Activated CD4-positive, alpha-beta T cell treated with anti-CD3 and anti-CD28 coated beads for 36 hours (primary cell): ENCODE measurements around the gene NAP1L1. TPM values are rescaled to one million over a fixed set of nuclear protein-coding genes. Genes with fewer than 3 reads are reported as not detected.
A peak's percentile ranks its signal among the peaks of the same experiment; 100 is the strongest.

Source experiments
- ATAC-seq: fragments of 200-7000 bp; cut with Tn5 transposase; one replicate; pipeline ENCODE4 v1.10.0; 2021; ENCODE audit warnings: mild to moderate bottlenecking, moderate library complexity
- CTCF ChIA-PET: fragments of 350-600 bp; sonication (Branson Sonifier 250); formaldehyde crosslinking; loops from one replicate; lab custom pipeline; 2021; ENCODE audit warnings: antibody characterized with exemption; lab: Charles Lee
- POLR2A ChIA-PET: fragments of 350-600 bp; sonication (Branson Sonifier 250); formaldehyde crosslinking; loops from one replicate; lab custom pipeline; 2021; ENCODE audit warnings: antibody characterized with exemption, inconsistent platforms; lab: Charles Lee
- DNase-seq: peaks from one replicate; pipeline ENCODE4 v3.0.0-alpha.2; 2020
- H3K27ac Mint-ChIP-seq: one replicate; pipeline ENCODE4 v1.8.0; 2021; ENCODE audit warnings: mixed read lengths
- H3K27me3 Mint-ChIP-seq: one replicate; pipeline ENCODE4 v1.8.0; 2021; ENCODE audit warnings: mixed read lengths
- H3K36me3 Mint-ChIP-seq: one replicate; pipeline ENCODE4 v1.8.0; 2021; ENCODE audit warnings: low read depth, mixed read lengths
- H3K4me1 Mint-ChIP-seq: one replicate; pipeline ENCODE4 v1.8.0; 2021; ENCODE audit warnings: mixed read lengths
- H3K4me3 Mint-ChIP-seq: one replicate; pipeline ENCODE4 v1.8.0; 2021; ENCODE audit warnings: mild to moderate bottlenecking, moderate library complexity, mixed read lengths
- H3K9me3 Mint-ChIP-seq: one replicate; pipeline ENCODE4 v1.8.0; 2021; ENCODE audit warnings: low read depth, mixed read lengths
- intact Hi-C, 2 experiments: fragments of 100-400 bp; cut with DNase I in 1 of 2; cut with micrococcal nuclease in 1 of 2; formaldehyde crosslinking; loops; one replicate each; pipeline versions ENCODE4 v1.14.2 to v1.15.1; 2022 to 2024; cut with DNase I, micrococcal nuclease
- total RNA-seq, 2 experiments: library from RNA; stranded (reverse); gene quantifications; one replicate each; pipeline ENCODE4 v1.2.3, GENCODE V29; 2021

NAP1L1 gene
- total RNA-seq, 2 experiments from 2014 or later: 959 to 1,004 TPM

DNA sequence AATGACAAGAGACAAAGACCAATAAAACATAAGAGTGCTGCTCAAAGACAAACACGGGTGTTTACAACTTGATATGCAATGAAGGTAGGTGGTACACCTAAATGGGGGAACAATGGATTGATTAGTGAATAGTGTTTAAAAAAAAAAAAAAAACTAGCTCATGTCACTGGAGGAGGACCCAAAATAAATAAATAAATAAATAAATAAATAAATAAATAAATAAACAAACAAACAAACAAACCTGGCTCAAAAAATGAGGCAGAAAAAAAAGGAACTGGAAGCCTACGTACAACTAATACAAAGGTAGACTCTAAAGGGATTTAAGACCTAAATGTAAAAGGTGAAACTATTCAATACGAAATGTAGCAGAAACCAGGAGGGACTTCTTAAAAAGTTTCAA lies 18.6 kb downstream of the NAP1L1 start:
- peaks cover 90% of the 10 kb centered on the region for H3K36me3 Mint-ChIP-seq
- ChIA-PET POLR2A (no interaction called here), CTCF (interaction anchor here (1.1 to 1.2 kb wide), 2 partner anchors 11 to 26 kb away, joined by 3 to 4 read pairs; no protein-coding TSS in a partner anchor)
- H3K27ac Mint-ChIP-seq: peak overlapping the region; percentile 24
- H3K4me1 Mint-ChIP-seq: peaks cover 44% of the 10 kb centered on the region
- peaks cover 12% of the 10 kb centered on the region for H3K9me3 Mint-ChIP-seq
- intact Hi-C loops: loop anchor here in 1 of 2 experiments (5.0 kb wide), 1 partner anchor 281 kb away; the partner anchor contains the start of gene BBS10
- no peak for DNase-seq
- no peak overlapping the region for H3K4me3 Mint-ChIP-seq
- no peaks in the 10 kb centered on the region for H3K27me3 Mint-ChIP-seq
- no peak for ATAC-seq

DNA sequence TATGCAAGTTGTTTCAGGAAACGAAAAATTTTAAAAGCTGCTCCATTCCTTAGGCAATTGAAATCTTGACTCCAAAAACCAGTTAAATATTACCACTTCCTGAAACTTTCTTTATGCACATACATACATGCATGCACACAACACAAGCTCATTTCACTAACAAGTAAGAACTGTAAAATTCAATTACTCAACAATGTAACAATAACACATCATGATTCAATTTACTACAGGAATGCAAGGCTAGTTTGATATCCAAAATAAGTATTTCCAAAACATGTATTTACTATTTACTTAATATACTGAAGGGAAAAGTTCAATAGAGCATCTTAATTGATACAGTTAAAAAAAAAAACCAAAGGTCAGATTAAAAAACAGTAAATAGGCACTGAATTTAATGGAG lies 19.6 kb downstream of the NAP1L1 start:
- CTCF ChIA-PET: interaction anchor here (0.7 to 1.2 kb wide), 3 partner anchors 10 to 579 kb away, joined by 3 to 5 read pairs (median 4); no protein-coding TSS in a partner anchor
- intact Hi-C loops: loop anchor here in 1 of 2 experiments (5.0 kb wide), 1 partner anchor 282 kb away; the partner anchor contains the start of gene BBS10
- peak overlapping the region; percentile 38 for H3K27ac Mint-ChIP-seq

DNA sequence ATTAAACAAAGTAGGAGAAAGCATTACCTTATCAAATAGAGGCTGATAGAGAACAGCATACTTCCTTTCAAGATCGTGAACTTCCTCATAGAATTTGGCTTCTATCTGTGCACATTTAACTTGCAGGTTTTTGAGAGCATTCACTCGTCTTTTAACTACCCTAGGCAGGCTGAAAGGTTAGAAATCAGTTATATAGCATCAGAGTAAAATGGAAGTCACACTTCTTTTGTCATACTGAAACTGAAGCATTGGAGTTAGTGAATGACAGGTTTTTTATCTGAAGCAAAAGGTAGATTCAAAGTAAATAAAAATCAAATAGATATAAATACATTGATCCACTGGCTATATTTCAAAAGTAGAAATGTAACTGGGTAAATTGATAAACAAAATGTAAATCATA lies 24.4 kb downstream of the NAP1L1 start:
- ATAC-seq (no peak), DNase-seq (no peak)
- H3K27me3 Mint-ChIP-seq: no peaks in the 10 kb centered on the region
- intact Hi-C loops: no loop called here
- H3K4me1 Mint-ChIP-seq: peaks cover 23% of the 10 kb centered on the region
- H3K4me3 Mint-ChIP-seq: no peak overlapping the region
- H3K9me3 Mint-ChIP-seq: peaks cover 3% of the 10 kb centered on the region
- ChIA-PET CTCF (no interaction called here), POLR2A (no interaction called here)
- peak overlapping the region; percentile 29 for H3K27ac Mint-ChIP-seq
- peaks cover 77% of the 10 kb centered on the region for H3K36me3 Mint-ChIP-seq

More for the DNA sequence above, 19.6 kb downstream of the NAP1L1 start:
- DNase-seq: no peak
- Mint-ChIP-seq H3K4me1 (peaks cover 42% of the 10 kb centered on the region), H3K27me3 (no peaks in the 10 kb centered on the region), H3K36me3 (peaks cover 89% of the 10 kb centered on the region), H3K4me3 (no peak overlapping the region), H3K9me3 (peaks cover 12% of the 10 kb centered on the region)
- POLR2A ChIA-PET: no interaction called here
- no peak for ATAC-seq

DNA sequence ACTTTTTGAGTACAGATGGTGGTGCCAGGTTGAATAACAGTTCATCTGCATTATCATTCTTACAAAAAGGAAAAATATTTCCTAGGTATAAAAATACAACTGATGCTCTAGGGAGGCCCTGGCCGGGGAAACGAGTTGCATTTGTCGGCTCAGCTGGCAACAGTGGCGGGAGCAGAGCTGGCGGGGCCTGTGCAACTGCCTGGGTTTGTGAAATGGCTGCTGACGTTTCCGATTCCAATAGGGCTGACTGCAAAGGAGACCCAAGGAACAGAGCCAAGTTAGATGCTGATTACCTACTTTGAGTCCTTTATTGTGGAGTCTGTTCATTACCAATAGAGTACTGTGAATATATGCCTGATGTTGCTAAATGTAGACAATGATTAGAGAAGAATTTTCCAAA lies 27.2 kb downstream of the NAP1L1 start:
- intact Hi-C loops: no loop called here
- Mint-ChIP-seq H3K27me3 (no peaks in the 10 kb centered on the region), H3K4me1 (peaks cover 15% of the 10 kb centered on the region), H3K9me3 (no peaks in the 10 kb centered on the region), H3K27ac (peak overlapping the region; percentile 14), H3K36me3 (peaks cover 73% of the 10 kb centered on the region), H3K4me3 (no peak overlapping the region)
- DNase-seq: no peak
- ATAC-seq: no peak
- POLR2A ChIA-PET: interaction anchor here (0.7 kb wide), 1 partner anchor 146 kb away, joined by 6 read pairs; no protein-coding TSS in a partner anchor
- CTCF ChIA-PET: interaction anchor here (0.5 kb wide), 1 partner anchor 26 kb away, joined by 4 read pairs; the partner anchor contains the start of gene PHLDA1

DNA sequence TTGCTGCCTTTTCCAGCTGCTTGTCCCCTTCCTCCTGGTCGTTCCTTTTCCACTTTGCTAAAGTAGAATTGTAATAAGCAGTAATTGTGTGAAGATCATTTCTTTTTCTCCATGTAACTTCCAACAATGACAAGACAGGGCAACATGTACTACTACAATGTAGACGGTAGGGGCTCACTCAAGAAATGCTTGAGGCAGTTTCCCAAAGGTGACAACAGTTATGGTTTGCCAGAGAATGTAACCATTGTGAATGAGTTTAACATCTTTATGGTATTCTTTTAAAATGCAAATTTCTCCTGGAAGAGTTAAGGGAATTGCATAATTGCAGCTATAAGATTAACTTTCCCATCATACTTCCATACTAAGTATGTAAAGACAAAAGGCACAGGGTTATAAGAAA lies 29.1 kb downstream of the NAP1L1 start:
- peaks cover 70% of the 10 kb centered on the region for H3K36me3 Mint-ChIP-seq
- ChIA-PET POLR2A (interaction anchor here (0.6 kb wide), 2 partner anchors 13 to 14 kb away, joined by 3 to 4 read pairs; no protein-coding TSS in a partner anchor), CTCF (interaction anchor here (0.8 to 1.5 kb wide), 4 partner anchors 8 to 531 kb away, joined by 3 to 6 read pairs (median 4); no protein-coding TSS in a partner anchor)
- peaks cover 8% of the 10 kb centered on the region for H3K4me1 Mint-ChIP-seq
- ATAC-seq: no peak
- H3K27ac Mint-ChIP-seq: no peak overlapping the region
- no peak overlapping the region for H3K4me3 Mint-ChIP-seq
- intact Hi-C loops: no loop called here
- no peaks in the 10 kb centered on the region for H3K27me3 Mint-ChIP-seq
- no peak for DNase-seq
- no peaks in the 10 kb centered on the region for H3K9me3 Mint-ChIP-seq

DNA sequence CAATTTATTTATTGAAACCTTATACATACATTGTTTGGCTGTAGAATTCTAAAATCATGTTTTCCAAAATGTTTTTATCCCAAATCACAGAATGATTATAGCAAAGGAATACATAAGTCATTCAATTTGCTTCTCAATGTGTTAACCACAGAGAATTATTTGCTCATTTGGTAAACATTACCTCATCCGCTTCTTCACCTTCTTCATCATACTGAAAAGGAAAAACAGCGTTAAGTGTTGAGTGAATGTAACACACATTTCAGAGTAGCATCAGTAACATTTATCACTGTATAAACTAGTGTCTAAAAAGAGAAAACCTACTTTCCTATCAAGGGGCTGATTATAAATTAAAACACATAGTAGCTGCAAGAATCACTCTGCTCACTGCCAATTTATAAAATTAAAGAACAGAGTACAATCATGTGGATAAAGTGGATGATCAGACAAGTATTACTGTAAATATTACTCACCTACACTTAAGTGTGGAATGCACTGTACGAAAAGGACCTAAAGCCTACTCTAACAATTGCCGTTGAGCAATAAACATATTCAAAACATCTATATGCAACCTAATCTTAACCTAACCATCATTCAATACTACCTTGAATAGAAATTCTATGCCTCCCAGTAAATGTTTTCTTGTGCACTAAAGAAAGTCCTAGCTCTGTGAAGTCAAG lies 34.8 kb downstream of the NAP1L1 start:
- no peak for DNase-seq
- peak; percentile 66 for ATAC-seq
- H3K27ac Mint-ChIP-seq: no peak overlapping the region
- no peaks in the 10 kb centered on the region for H3K27me3 Mint-ChIP-seq
- H3K36me3 Mint-ChIP-seq: peaks cover 57% of the 10 kb centered on the region
- CTCF ChIA-PET: interaction anchor here (0.6 to 1.6 kb wide), 7 partner anchors 10 to 560 kb away, joined by 3 to 6 read pairs (median 3); no protein-coding TSS in a partner anchor
- H3K4me1 Mint-ChIP-seq: peaks cover 14% of the 10 kb centered on the region
- H3K9me3 Mint-ChIP-seq: no peaks in the 10 kb centered on the region
- POLR2A ChIA-PET: no interaction called here
- H3K4me3 Mint-ChIP-seq: no peak overlapping the region
- intact Hi-C loops: no loop called here

DNA sequence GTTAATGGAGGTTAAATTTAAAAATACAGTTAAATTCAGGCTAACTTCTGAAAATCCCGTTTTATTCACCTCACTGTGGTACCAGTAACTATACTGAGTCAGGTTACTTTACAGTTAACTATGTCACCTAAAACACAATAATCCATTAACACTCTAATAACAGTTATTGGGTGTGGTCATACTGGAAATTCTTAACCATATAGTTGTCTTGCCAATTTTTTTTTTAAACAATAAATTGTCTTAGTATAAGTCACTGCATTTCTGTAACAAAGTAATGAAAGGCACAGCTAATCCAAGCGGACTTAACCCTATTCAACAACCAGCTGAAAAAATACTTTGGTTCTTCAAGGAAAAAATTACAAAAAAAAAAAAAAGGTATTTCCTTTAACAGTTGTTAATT lies 36.7 kb downstream of the NAP1L1 start:
- Mint-ChIP-seq H3K27me3 (no peaks in the 10 kb centered on the region), H3K4me1 (peaks cover 14% of the 10 kb centered on the region), H3K9me3 (no peaks in the 10 kb centered on the region), H3K27ac (no peak overlapping the region), H3K36me3 (peaks cover 47% of the 10 kb centered on the region), H3K4me3 (no peak overlapping the region)
- no peak for ATAC-seq
- ChIA-PET POLR2A (interaction anchor here (0.6 to 0.7 kb wide), 3 partner anchors 32 to 558 kb away, joined by 3 read pairs; no protein-coding TSS in a partner anchor), CTCF (interaction anchor here (0.6 to 0.9 kb wide), 3 partner anchors 10 to 491 kb away, joined by 3 to 4 read pairs (median 3); no protein-coding TSS in a partner anchor)
- no peak for DNase-seq
- intact Hi-C loops: no loop called here

DNA sequence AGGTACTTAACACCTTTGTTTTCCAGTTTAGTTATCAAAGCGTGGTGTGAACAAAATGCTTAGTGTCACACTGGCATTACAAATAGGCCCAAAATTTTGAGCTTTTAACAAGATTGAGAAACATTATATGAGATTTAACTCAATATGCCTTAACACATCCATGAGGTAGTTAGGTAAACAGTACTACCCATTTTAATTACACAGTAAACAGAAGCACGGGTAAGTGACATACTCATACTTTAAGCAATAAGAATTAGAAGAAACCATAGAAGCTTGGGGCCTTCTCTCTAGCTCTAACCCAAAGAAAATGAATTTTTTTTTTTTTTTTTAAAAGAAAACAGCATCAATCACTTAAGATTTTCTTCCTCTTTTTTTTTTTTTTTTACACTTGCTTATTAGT lies 37.4 kb downstream of the NAP1L1 start:
- Mint-ChIP-seq H3K4me3 (no peak overlapping the region), H3K27ac (peak overlapping the region; percentile 30)
- ATAC-seq: no peak

DNA sequence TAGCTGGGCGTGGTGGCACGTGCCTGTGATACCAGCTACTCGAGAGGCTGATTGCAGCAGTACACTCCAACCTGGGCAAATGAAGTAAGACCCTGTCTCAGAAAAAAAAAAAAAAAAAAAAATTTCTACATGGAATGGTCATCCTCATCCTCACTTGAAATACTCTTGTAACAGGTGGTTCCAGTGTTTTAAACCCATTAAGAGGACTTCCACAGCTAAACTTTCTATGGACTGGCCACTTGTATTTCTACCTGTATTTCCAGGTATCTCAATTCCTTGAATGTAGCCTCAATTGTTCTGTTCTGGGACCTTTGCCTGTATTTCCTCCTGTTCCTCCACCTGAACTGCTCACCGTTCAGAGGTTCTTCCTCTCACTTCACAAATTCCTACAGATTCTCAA lies 41.1 kb downstream of the NAP1L1 start:
- CTCF ChIA-PET: interaction anchor here (0.7 to 0.8 kb wide), 2 partner anchors 10 to 514 kb away, joined by 3 read pairs; no protein-coding TSS in a partner anchor

More for the DNA sequence above, 37.4 kb downstream of the NAP1L1 start:
- Mint-ChIP-seq H3K4me1 (peaks cover 14% of the 10 kb centered on the region), H3K9me3 (no peaks in the 10 kb centered on the region), H3K36me3 (peaks cover 40% of the 10 kb centered on the region), H3K27me3 (no peaks in the 10 kb centered on the region)
- intact Hi-C loops: no loop called here
- ChIA-PET POLR2A (no interaction called here), CTCF (interaction anchor here (0.7 to 0.9 kb wide), 2 partner anchors 8 to 9 kb away, joined by 4 read pairs; no protein-coding TSS in a partner anchor)
- DNase-seq: no peak

DNA sequence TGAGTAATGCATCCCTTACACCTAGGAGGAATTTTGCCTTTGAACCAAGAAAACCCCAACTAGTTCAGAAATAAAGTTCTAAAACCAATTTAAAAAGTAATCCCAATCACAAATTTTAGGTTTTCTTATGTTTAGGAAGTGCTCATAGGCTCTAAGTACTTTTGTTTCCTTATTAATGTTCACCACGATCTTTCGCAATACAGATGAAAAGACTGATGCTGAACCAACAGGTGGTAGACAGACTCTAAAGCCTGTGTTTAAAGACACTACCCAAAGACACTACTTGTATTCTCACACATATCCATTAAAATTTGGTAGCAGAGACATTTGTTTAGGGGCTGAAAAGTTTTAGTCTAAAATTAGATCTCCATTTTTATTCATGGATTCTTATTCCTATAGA lies 42.3 kb downstream of the NAP1L1 start:
- POLR2A ChIA-PET: no interaction called here

More for the DNA sequence above, 41.1 kb downstream of the NAP1L1 start:
- Mint-ChIP-seq H3K4me3 (no peak overlapping the region), H3K36me3 (peaks cover 17% of the 10 kb centered on the region), H3K27me3 (no peaks in the 10 kb centered on the region), H3K27ac (no peak overlapping the region), H3K9me3 (no peaks in the 10 kb centered on the region), H3K4me1 (peaks cover 3% of the 10 kb centered on the region)
- intact Hi-C loops: no loop called here
- POLR2A ChIA-PET: no interaction called here
- ATAC-seq (no peak), DNase-seq (no peak)

DNA sequence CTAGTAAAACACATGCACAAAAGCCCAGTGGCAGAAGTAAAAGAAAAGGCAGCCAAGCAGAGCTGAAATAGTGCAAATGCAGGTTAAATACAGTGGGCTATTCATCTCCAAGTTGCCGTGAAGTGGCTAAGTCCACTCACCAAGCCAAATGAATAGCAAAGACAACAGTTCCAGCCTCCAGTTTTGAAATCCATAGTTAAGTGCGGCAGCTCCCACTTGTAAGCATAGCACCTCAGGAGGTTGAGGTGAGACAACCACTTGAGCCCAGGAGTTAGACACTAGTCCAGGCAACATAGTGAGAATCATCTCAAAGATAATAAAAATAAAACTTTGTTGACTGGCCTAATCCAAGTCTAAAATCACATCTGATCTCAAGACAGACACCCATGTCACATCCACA lies 43.1 kb downstream of the NAP1L1 start:
- H3K27me3 Mint-ChIP-seq: no peaks in the 10 kb centered on the region
- ChIA-PET CTCF (interaction anchor here (0.8 to 2.6 kb wide), 4 partner anchors 10 to 536 kb away, joined by 3 to 7 read pairs (median 4); partner anchors contain the start of gene PHLDA1), POLR2A (interaction anchor here (0.6 kb wide), 1 partner anchor 14 kb away, joined by 4 read pairs; no protein-coding TSS in a partner anchor)
- H3K36me3 Mint-ChIP-seq: peaks cover 6% of the 10 kb centered on the region
- H3K9me3 Mint-ChIP-seq: no peaks in the 10 kb centered on the region
- DNase-seq (no peak), ATAC-seq (no peak)
- intact Hi-C loops: no loop called here
- H3K4me3 Mint-ChIP-seq: no peak overlapping the region
- H3K4me1 Mint-ChIP-seq: peaks cover 7% of the 10 kb centered on the region
- H3K27ac Mint-ChIP-seq: no peak overlapping the region

More for the DNA sequence above, 42.3 kb downstream of the NAP1L1 start:
- Mint-ChIP-seq H3K27me3 (no peaks in the 10 kb centered on the region), H3K27ac (no peak overlapping the region), H3K9me3 (no peaks in the 10 kb centered on the region), H3K4me3 (no peak overlapping the region), H3K4me1 (peaks cover 9% of the 10 kb centered on the region), H3K36me3 (peaks cover 12% of the 10 kb centered on the region)
- DNase-seq: no peak
- intact Hi-C loops: no loop called here
- no peak for ATAC-seq
- CTCF ChIA-PET: interaction anchor here (1.7 to 2.6 kb wide), 2 partner anchors 10 to 515 kb away, joined by 5 to 7 read pairs; partner anchors contain the start of gene PHLDA1
